ENCODE results near the gene MYO1C.

DNA sequence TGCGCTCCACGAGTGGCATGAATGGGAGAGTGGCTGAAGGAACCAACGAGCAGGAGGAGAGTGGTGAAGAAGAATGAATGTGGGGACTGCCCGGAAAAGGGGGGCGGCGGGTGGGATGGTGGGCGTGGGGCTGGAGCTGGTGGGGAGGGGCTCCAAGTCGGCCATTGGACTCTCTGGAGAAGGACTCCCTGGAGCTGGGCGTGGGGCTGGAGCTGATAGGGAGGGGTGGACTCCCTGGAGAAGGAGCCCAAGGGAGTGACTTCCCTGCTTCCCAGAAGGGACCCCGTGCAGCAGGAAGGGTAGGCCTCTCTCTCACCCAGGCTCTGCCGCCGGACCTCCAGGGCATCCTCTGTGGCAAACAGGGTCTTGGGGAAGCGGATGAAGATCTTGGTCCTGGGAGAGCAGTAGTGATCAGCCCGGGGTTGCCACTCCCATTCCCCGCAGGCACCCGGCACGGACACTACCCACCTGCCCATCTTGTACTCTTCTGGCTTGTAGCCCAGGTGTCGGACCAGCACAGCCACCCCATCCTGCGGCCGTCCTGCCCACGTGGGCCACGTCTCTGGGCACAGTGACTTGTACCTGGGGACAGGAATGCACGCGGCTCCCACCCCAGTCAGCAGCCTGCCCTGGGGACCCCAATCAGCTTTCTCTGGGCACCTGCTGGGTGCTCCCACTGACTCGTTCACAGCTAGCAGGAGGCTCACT is 21.6 kb downstream of the MYO1C start:
- TF ChIP-seq POLR2A (IDR thresholded peaks at IDR 0.05) (no peak), CTCF (IDR thresholded peaks at IDR 0.05 in 4 of 5, conservative IDR thresholded peaks at IDR 0.05 in 1 of 5) (no peak)

All from gastrocnemius medialis (tissue), 4 donors.